ENCODE results near the gene ANKRD6. TPM values are rescaled to one million over a fixed set of nuclear protein-coding genes. Genes with fewer than 3 reads are reported as not detected.

ANKRD6 gene
- polyA plus RNA-seq, 1 donor from 2014 or later: 6.6 TPM

Other genes with a start within 250 kb of the ANKRD6 start
- gene GABRR1, start 215.8 kb upstream of the ANKRD6 start, polyA plus RNA-seq: not detected
- 0.13 TPM for gene GABRR2, start 117.9 kb upstream of the ANKRD6 start, polyA plus RNA-seq
- 193 TPM for gene UBE2J1, start 80.4 kb upstream of the ANKRD6 start, polyA plus RNA-seq
- gene RRAGD, start 20.9 kb upstream of the ANKRD6 start, polyA plus RNA-seq: 1.0 TPM
- 77.2 TPM for gene LYRM2, start 205.6 kb downstream of the ANKRD6 start, polyA plus RNA-seq

Data from IgD-negative memory B cell (primary cell).